H9 (cell line): ENCODE data around the gene SLC16A1. TPM values are rescaled to one million over a fixed set of nuclear protein-coding genes. Genes with fewer than 3 reads are reported as not detected.

Experiments
- DNase-seq: peaks from one replicate; pipeline ENCODE4 v3.0.0-alpha.2; 2017
- H2AFZ ChIP-seq: one replicate; pipeline ENCODE4 v1.6.1; 2013; ENCODE audit warnings: mild to moderate bottlenecking, low read length, control low read depth, moderate library complexity
- H2AK5ac ChIP-seq: 2 replicates; pipeline ENCODE4 v1.6.1; 2013; ENCODE audit warnings: low read length, control low read depth, mixed read lengths; ENCODE audit not compliant: insufficient read length
- H2BK120ac ChIP-seq: one replicate; pipeline ENCODE4 v1.6.1; 2013; ENCODE audit warnings: low read depth, mild to moderate bottlenecking, low read length, control low read depth, inconsistent platforms; ENCODE audit not compliant: poor library complexity, severe bottlenecking
- H2BK12ac ChIP-seq: 2 replicates; pipeline ENCODE4 v1.6.1; 2013; ENCODE audit warnings: low read length, control low read depth, mixed read lengths, low read depth; ENCODE audit not compliant: insufficient read length
- H2BK15ac ChIP-seq: 2 replicates; pipeline ENCODE4 v1.6.1; 2013; ENCODE audit warnings: low read depth, low read length, control low read depth
- H2BK20ac ChIP-seq: one replicate; pipeline ENCODE4 v1.6.1; 2013; ENCODE audit warnings: low read depth, mild to moderate bottlenecking, low read length, control low read depth, inconsistent platforms; ENCODE audit not compliant: poor library complexity, severe bottlenecking
- H2BK5ac ChIP-seq: 2 replicates; pipeline ENCODE4 v1.6.1; 2013; ENCODE audit warnings: low read length, control low read depth, mixed read lengths; ENCODE audit not compliant: insufficient read length
- H3K14ac ChIP-seq: 2 replicates; pipeline ENCODE4 v1.6.1; 2013; ENCODE audit warnings: low read length, control low read depth; ENCODE audit not compliant: insufficient read depth
- H3K18ac ChIP-seq: 2 replicates; pipeline ENCODE4 v1.6.1; 2013; ENCODE audit warnings: low read depth, mild to moderate bottlenecking, mixed read lengths, low read length, control low read depth; ENCODE audit not compliant: insufficient read length
- H3K23ac ChIP-seq: 2 replicates; pipeline ENCODE4 v1.6.1; 2013; ENCODE audit warnings: low read length, control low read depth, mixed read lengths, low read depth; ENCODE audit not compliant: insufficient read length
- H3K23me2 ChIP-seq: 2 replicates; pipeline ENCODE4 v1.6.1; 2013; ENCODE audit warnings: low read depth, mild to moderate bottlenecking, mixed read lengths, low read length, control low read depth; ENCODE audit not compliant: insufficient read length, poor library complexity, severe bottlenecking
- H3K27ac ChIP-seq: 2 replicates; pipeline ENCODE4 v1.5.1; 2013; ENCODE audit warnings: low read length, control low read depth, mixed read lengths, low read depth; ENCODE audit not compliant: insufficient read length
- H3K27me3 ChIP-seq: 2 replicates; pipeline ENCODE4 v1.6.1; 2013; ENCODE audit warnings: low read length, control low read depth, inconsistent platforms; ENCODE audit not compliant: insufficient read depth
- H3K4ac ChIP-seq: 2 replicates; pipeline ENCODE4 v1.6.1; 2013; ENCODE audit warnings: low read depth, mild to moderate bottlenecking, control low read depth, inconsistent platforms, low read length, moderate library complexity
- H3K4me1 ChIP-seq: 2 replicates; pipeline ENCODE4 v1.6.1; 2013; ENCODE audit warnings: low read length, control low read depth, inconsistent platforms; ENCODE audit not compliant: insufficient read depth
- H3K4me2 ChIP-seq: 2 replicates; pipeline ENCODE4 v1.6.1; 2013; ENCODE audit warnings: low read length, control low read depth, mixed read lengths; ENCODE audit not compliant: insufficient read length, insufficient read depth
- H3K56ac ChIP-seq: 2 replicates; pipeline ENCODE4 v1.6.1; 2013; ENCODE audit warnings: low read depth, mild to moderate bottlenecking, mixed read lengths, low read length, control low read depth; ENCODE audit not compliant: insufficient read length
- H3K79me1 ChIP-seq: 2 replicates; pipeline ENCODE4 v1.6.1; 2013; ENCODE audit warnings: low read depth, mild to moderate bottlenecking, moderate library complexity, low read length, control low read depth, inconsistent platforms; ENCODE audit not compliant: insufficient read depth, poor library complexity, severe bottlenecking
- H3K79me2 ChIP-seq: 2 replicates; pipeline ENCODE4 v1.6.1; 2013; ENCODE audit warnings: low read length, control low read depth, inconsistent platforms; ENCODE audit not compliant: insufficient read depth
- H3K9ac ChIP-seq: 2 replicates; pipeline ENCODE4 v1.6.1; 2013; ENCODE audit warnings: low read length, control low read depth, mixed read lengths; ENCODE audit not compliant: insufficient read length; ENCODE audit errors: extremely low read depth
- H3K9me3 ChIP-seq: one replicate; pipeline ENCODE4 v1.6.1; 2013; ENCODE audit warnings: low read depth, low read length, inconsistent platforms; ENCODE audit not compliant: control insufficient read depth
- H3T11ph ChIP-seq: one replicate; pipeline ENCODE4 v1.6.1; 2013; ENCODE audit warnings: mild to moderate bottlenecking, low read length, control low read depth, inconsistent platforms
- H4K20me1 ChIP-seq: one replicate; pipeline ENCODE4 v1.6.1; 2013; ENCODE audit not compliant: control insufficient read depth, insufficient read length, insufficient read depth
- H4K5ac ChIP-seq: 2 replicates; pipeline ENCODE4 v1.6.1; 2013; ENCODE audit warnings: low read depth, mild to moderate bottlenecking, mixed read lengths, low read length, control low read depth; ENCODE audit not compliant: insufficient read length
- H4K8ac ChIP-seq: replicated peaks from 2 replicates; pipeline ENCODE4 v1.6.1; 2013; ENCODE audit warnings: low read length, control low read depth, mixed read lengths, low read depth; ENCODE audit not compliant: insufficient read length
- H4K91ac ChIP-seq: 2 replicates; pipeline ENCODE4 v1.6.1; 2013; ENCODE audit warnings: low read depth, mild to moderate bottlenecking, moderate library complexity, mixed read lengths, low read length, control low read depth; ENCODE audit not compliant: insufficient read length
- H3K27ac Mint-ChIP-seq, 3 experiments: 2 replicates in 2 of 3; 3 replicates in 1 of 3; pipeline ENCODE4 v1.8.0; 2020 to 2021; ENCODE audit warnings: mixed read lengths in 3 of 3, mild to moderate bottlenecking in 1 of 3, moderate library complexity in 1 of 3
- H3K27me3 Mint-ChIP-seq: 2 replicates; pipeline ENCODE4 v1.8.0; 2021; ENCODE audit warnings: low read depth, mild to moderate bottlenecking, moderate library complexity, mixed read lengths
- H3K36me3 Mint-ChIP-seq, 3 experiments: 2 replicates in 2 of 3; 3 replicates in 1 of 3; pipeline ENCODE4 v1.8.0; 2020 to 2021; ENCODE audit warnings: low read depth in 3 of 3, mixed read lengths in 3 of 3; ENCODE audit not compliant: insufficient read depth in 1 of 3
- H3K4me1 Mint-ChIP-seq, 2 experiments: 2 replicates each; pipeline ENCODE4 v1.8.0; 2020; ENCODE audit warnings: mixed read lengths in 2 of 2
- H3K4me3 Mint-ChIP-seq, 2 experiments: 2 replicates in 1 of 2; 3 replicates in 1 of 2; pipeline ENCODE4 v1.8.0; 2020 to 2021; ENCODE audit warnings: mild to moderate bottlenecking in 2 of 2, mixed read lengths in 2 of 2, moderate library complexity in 1 of 2
- H3K9me3 Mint-ChIP-seq, 2 experiments: 2 replicates in 1 of 2; 3 replicates in 1 of 2; pipeline ENCODE4 v1.8.0; 2020; ENCODE audit warnings: mild to moderate bottlenecking in 2 of 2, mixed read lengths in 2 of 2, moderate library complexity in 1 of 2
- CTCF ChIP-seq: fragments of 200-600 bp; sonication (generic); conservative IDR thresholded peaks from 3 replicates; pipeline ENCODE4 v1.8.0; 2021; ENCODE audit warnings: antibody characterized with exemption, mild to moderate bottlenecking
- WGBS: extraction: QIAGEN DNeasy Blood & Tissue Kit; methylation state at CpG from one replicate; pipeline ENCODE4 v1.1.7; 2013; ENCODE audit warnings: missing lambda C conversion rate, low lambda C conversion rate, mixed read lengths; ENCODE audit not compliant: insufficient read length; ENCODE audit errors: extremely low coverage; 5-methylcytosine and 5-hydroxymethylcytosine counted together
- total RNA-seq: library from RNA; stranded (reverse); gene quantifications from 2 replicates; pipeline ENCODE4 v1.2.1, GENCODE V29; 2021

SLC16A1 gene
- total RNA-seq, 1 experiment from 2014 or later: 381 TPM

DNA sequence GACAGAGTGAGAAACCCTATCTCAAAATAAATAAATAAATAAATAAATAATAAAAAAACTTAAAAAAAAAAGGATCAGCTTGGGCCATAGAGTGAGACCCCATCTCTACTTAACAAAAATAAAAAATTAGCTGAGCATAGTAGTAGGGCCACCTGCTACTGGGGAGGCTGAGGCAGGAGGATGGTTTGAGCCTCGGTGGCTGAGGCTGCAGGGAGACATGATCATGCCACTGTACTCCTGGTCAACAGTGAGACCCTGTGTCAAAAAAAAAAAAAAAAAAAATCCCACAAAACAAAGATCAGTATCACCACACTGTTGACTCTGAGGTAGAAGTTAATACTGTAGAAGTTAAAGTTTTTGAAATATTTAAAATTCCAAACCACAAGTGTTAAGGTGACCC, 29.1 kb downstream of the SLC16A1 start:
- no CpG with 5 or more reads among the region's 1 CpG for WGBS
- Histone ChIP-seq H3K4ac (no peak overlapping the region), H3K9me3 (no peaks in the 10 kb centered on the region), H2BK120ac (no peak overlapping the region), H3K18ac (no peak overlapping the region), H2BK15ac (no peak overlapping the region), H2BK12ac (no peak overlapping the region), H3K14ac (no peak overlapping the region), H2AK5ac (no peak overlapping the region), H3K9ac (no peak overlapping the region), H3K4me2 (no peak overlapping the region), H3K79me1 (peaks cover 9% of the 10 kb centered on the region), H3K4me1 (no peaks in the 10 kb centered on the region; the same call in 1 of the 2 replicates), H2BK5ac (no peak overlapping the region), H2BK20ac (no peak overlapping the region), H4K20me1 (no peaks in the 10 kb centered on the region), H3K79me2 (peaks cover 21% of the 10 kb centered on the region; the same call in 1 of the 2 replicates), H3K27me3 (no peaks in the 10 kb centered on the region), H4K91ac (no peak overlapping the region), H4K8ac (no peak overlapping the region), H3K23me2 (no peaks in the 10 kb centered on the region), H3K56ac (no peak overlapping the region), H3K27ac (no peak overlapping the region), H4K5ac (no peak overlapping the region), H3T11ph (no peak overlapping the region), H2AFZ (no peak overlapping the region), H3K23ac (no peak overlapping the region)
- Mint-ChIP-seq H3K27me3 (no peaks in the 10 kb centered on the region; the same call in 1 of the 2 replicates), H3K36me3 (peaks cover 51 to 86% (median 85%) of the 10 kb centered on the region in 3 experiments), H3K4me3 (no peak overlapping the region), H3K27ac (peak overlapping the region in 1 of 3 experiments; percentile 74; a peak in 1 of 7 replicates), H3K9me3 (no peaks in the 10 kb centered on the region), H3K4me1 (peaks cover 12 to 13% of the 10 kb centered on the region in 2 experiments; a peak in 3 of 4 replicates)
- no peak for TF ChIP-seq CTCF
- no peak for DNase-seq
